Activated T-helper 2 cell treated with anti-CD3 and anti-CD28 coated beads, Interferon-gamma antibody, Interleukin-2, Interleukin-4, amounts not matched to agents 10 μg/mL and 5 μg/mL and 100 μg/mL, durations not matched to agents 14 hours and 24 hours and 36 hours (primary cell): ENCODE data around the gene MAP3K12. TPM values are rescaled to one million over a fixed set of nuclear protein-coding genes. Genes with fewer than 3 reads are reported as not detected.
"Not testable (repeated sequence)": the region's sequence is repeated elsewhere in the genome, so short reads cannot be mapped to it uniquely, and the experiment has no call there.

ENCODE experiments used
- DNase-seq: peaks from one replicate; pipeline ENCODE4 v3.0.0; 2021; ENCODE audit warnings: low spot score
- H3K27ac Mint-ChIP-seq: one replicate; pipeline ENCODE4 v1.8.0; 2021; ENCODE audit warnings: mixed read lengths
- H3K27me3 Mint-ChIP-seq: one replicate; pipeline ENCODE4 v1.8.0; 2021; ENCODE audit warnings: low read depth, mixed read lengths
- H3K36me3 Mint-ChIP-seq: one replicate; pipeline ENCODE4 v1.8.0; 2021; ENCODE audit warnings: low read depth, mixed read lengths
- H3K4me1 Mint-ChIP-seq: one replicate; pipeline ENCODE4 v1.8.0; 2021; ENCODE audit warnings: low read depth, mixed read lengths
- H3K4me3 Mint-ChIP-seq: one replicate; pipeline ENCODE4 v1.8.0; 2021; ENCODE audit warnings: low read depth, mild to moderate bottlenecking, moderate library complexity, mixed read lengths
- H3K9me3 Mint-ChIP-seq: one replicate; pipeline ENCODE4 v1.8.0; 2021; ENCODE audit warnings: mixed read lengths
- intact Hi-C: fragments of 100-400 bp; cut with micrococcal nuclease; formaldehyde crosslinking; loops from one replicate; pipeline ENCODE4 v1.15.1; 2023
- total RNA-seq: library from RNA; stranded (reverse); gene quantifications from 2 replicates; pipeline ENCODE4 v1.2.3, GENCODE V29; 2022

MAP3K12 gene
- total RNA-seq, 1 donor from 2014 or later, result 14.7 TPM

- Mint-ChIP-seq H3K9me3 (no peaks in the 10 kb centered on the region), H3K4me3 (no peak overlapping the region), H3K27ac (no peak overlapping the region), H3K4me1 (no peaks in the 10 kb centered on the region), H3K36me3 (peaks cover 78% of the 10 kb centered on the region), H3K27me3 (no peaks in the 10 kb centered on the region)
- no peak for DNase-seq
- intact Hi-C loops, result no loop called here
Measured at GRCh38 chr12:53482626-53483168, 16.6 kb downstream of the MAP3K12 start.

DNA sequence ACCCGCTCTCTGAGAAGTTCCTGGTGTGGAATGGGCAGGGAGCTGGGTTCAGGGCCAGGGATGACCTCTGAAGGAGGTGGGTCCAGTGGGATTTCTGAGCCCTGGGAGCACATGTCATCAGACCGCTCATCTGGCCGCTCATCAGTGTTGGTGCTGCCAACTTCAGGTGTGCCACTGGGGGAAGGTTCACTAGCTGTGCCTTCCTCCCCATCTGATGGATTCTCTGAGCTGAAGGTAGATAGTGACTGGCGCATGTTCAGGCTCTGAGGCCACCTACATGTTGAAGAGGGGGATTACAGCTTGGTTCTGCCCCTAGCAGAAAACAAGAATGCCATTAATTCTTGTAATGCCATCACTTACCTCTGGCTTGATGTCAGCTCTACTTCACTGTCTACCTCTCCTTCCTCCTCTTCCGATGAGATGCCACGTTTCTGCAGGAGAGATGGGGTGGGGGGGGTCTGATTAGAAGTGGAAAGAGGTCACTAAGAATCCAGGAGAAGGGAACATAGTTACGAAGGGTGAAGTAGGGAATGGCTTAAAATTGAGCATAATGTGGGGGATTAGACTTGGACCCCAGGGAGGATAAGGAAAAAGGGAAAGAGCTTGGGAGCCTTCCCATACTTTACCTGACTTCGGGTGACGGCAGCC is 17.2 kb downstream of the MAP3K12 start:
- H3K4me3 Mint-ChIP-seq, result no peak overlapping the region
- no peaks in the 10 kb centered on the region for H3K4me1 Mint-ChIP-seq
- no peak overlapping the region for H3K27ac Mint-ChIP-seq
- H3K9me3 Mint-ChIP-seq, result no peaks in the 10 kb centered on the region
- DNase-seq, result no peak
- peaks cover 78% of the 10 kb centered on the region for H3K36me3 Mint-ChIP-seq
- no peaks in the 10 kb centered on the region for H3K27me3 Mint-ChIP-seq
- intact Hi-C loops, result no loop called here

GRCh38 chr12:53481458-53481857 is 17.8 kb downstream of the MAP3K12 start:
- peaks cover 84% of the 10 kb centered on the region for H3K36me3 Mint-ChIP-seq
- H3K4me3 Mint-ChIP-seq, H3K27me3 Mint-ChIP-seq, DNase-seq, intact Hi-C loops, H3K27ac Mint-ChIP-seq, H3K9me3 Mint-ChIP-seq, H3K4me1 Mint-ChIP-seq: not testable (repeated sequence)

- peaks cover 84% of the 10 kb centered on the region for H3K36me3 Mint-ChIP-seq
- intact Hi-C loops, result no loop called here
- no peak for DNase-seq
- no peak overlapping the region for H3K27ac Mint-ChIP-seq
- H3K4me3 Mint-ChIP-seq, result no peak overlapping the region
- H3K27me3 Mint-ChIP-seq, result no peaks in the 10 kb centered on the region
- H3K4me1 Mint-ChIP-seq, result peaks cover 5% of the 10 kb centered on the region
- H3K9me3 Mint-ChIP-seq, result no peaks in the 10 kb centered on the region
Measured at GRCh38 chr12:53480491-53481442, 18.5 kb downstream of the MAP3K12 start.

- H3K4me3 Mint-ChIP-seq, result no peak overlapping the region
- no peak for DNase-seq
- peaks cover 86% of the 10 kb centered on the region for H3K36me3 Mint-ChIP-seq
- H3K27ac Mint-ChIP-seq, result no peak overlapping the region
- H3K9me3 Mint-ChIP-seq, result no peaks in the 10 kb centered on the region
- H3K4me1 Mint-ChIP-seq, result peaks cover 14% of the 10 kb centered on the region
- intact Hi-C loops, result loop anchor here (2.0 kb wide), 1 partner anchor 13 kb away; no protein-coding TSS in a partner anchor
- no peaks in the 10 kb centered on the region for H3K27me3 Mint-ChIP-seq
Measured at GRCh38 chr12:53479331-53479730, 19.9 kb downstream of the MAP3K12 start.

DNA sequence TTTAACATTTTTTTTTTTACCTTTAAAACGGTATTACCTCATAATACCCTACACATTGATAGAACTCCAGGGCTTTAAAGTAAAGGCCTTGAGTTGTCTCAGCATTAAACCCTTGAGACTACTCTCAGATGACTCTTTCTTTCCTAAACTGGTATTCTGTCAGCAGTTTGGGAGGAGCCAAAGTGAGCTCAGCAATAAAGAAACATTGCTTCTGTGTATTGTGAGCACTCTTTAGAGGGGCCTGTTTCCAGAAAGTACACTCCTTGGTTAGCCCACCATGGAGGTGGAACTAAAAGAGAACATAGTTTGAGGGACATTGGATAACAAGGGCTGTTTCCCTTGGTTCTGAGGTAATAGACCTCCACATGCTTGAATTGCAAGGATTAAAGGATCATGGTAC is 20.4 kb downstream of the MAP3K12 start:
- intact Hi-C loops, result loop anchor here (2.0 kb wide), 1 partner anchor 14 kb away; no protein-coding TSS in a partner anchor
- Mint-ChIP-seq H3K9me3 (no peaks in the 10 kb centered on the region), H3K27me3 (no peaks in the 10 kb centered on the region), H3K4me1 (peaks cover 18% of the 10 kb centered on the region), H3K4me3 (no peak overlapping the region), H3K36me3 (peaks cover 86% of the 10 kb centered on the region), H3K27ac (no peak overlapping the region)
- no peak for DNase-seq

- intact Hi-C loops, result no loop called here
- Mint-ChIP-seq H3K36me3 (peaks cover 85% of the 10 kb centered on the region), H3K9me3 (no peaks in the 10 kb centered on the region), H3K4me1 (peaks cover 34% of the 10 kb centered on the region), H3K4me3 (no peak overlapping the region), H3K27ac (no peak overlapping the region), H3K27me3 (no peaks in the 10 kb centered on the region)
- no peak for DNase-seq
Measured at GRCh38 chr12:53476769-53477209, 22.5 kb downstream of the MAP3K12 start.

DNA sequence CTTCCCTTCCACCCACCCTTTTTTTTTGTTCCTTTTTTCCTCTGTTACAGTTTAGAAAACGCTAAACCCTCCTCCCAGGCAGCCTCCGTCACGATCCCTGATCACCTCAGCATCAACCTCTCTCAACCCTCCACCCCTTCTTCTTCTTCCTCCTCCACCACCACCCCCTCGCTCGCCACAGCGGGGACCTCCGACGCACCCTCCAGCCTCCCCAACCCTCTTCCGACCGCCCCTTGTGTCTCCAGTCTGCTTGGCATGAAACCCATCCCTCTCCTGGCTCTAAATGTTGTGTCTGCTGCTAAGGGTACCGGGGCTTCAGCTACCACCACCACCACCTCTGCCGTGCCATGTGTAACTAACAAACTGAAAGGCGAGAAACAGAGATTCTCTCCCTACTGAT is 24.4 kb downstream of the MAP3K12 start:
- Mint-ChIP-seq H3K4me1 (peaks cover 42% of the 10 kb centered on the region), H3K4me3 (no peak overlapping the region)
- intact Hi-C loops, result no loop called here

DNA sequence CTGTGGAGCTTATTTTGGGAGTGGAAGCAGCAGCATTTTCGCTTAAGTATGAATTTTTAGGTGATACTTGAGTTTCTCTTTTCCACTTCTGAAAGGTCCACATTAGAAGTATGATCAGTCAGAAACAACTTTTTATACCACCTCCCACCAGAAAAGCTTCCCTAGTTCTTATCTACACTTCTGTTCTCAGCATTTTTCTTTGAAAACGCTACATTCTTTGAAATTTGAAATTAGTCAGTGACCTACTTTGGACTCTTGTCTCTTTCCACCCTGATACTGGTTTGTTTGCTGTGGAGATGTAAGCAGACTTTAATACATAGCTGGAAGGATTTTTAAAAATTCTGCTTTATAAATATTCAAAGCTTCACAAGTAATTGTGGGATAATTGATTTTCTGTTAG is 25.2 kb downstream of the MAP3K12 start:
- no peaks in the 10 kb centered on the region for H3K27me3 Mint-ChIP-seq
- H3K36me3 Mint-ChIP-seq, result peaks cover 86% of the 10 kb centered on the region
- H3K4me3 Mint-ChIP-seq, result no peak overlapping the region
- intact Hi-C loops, result no loop called here
- H3K9me3 Mint-ChIP-seq, result no peaks in the 10 kb centered on the region
- peak overlapping the region; percentile 36 for H3K27ac Mint-ChIP-seq
- peaks cover 42% of the 10 kb centered on the region for H3K4me1 Mint-ChIP-seq
- DNase-seq, result no peak

More for the DNA sequence above, 24.4 kb downstream of the MAP3K12 start:
- DNase-seq, result no peak
- Mint-ChIP-seq H3K27ac (peak overlapping the region; percentile 66), H3K9me3 (no peaks in the 10 kb centered on the region), H3K36me3 (peaks cover 88% of the 10 kb centered on the region), H3K27me3 (no peaks in the 10 kb centered on the region)

GRCh38 chr12:53472056-53472582 is 27.1 kb downstream of the MAP3K12 start:
- intact Hi-C loops, result no loop called here
- no peaks in the 10 kb centered on the region for H3K9me3 Mint-ChIP-seq
- DNase-seq, result no peak
- H3K4me1 Mint-ChIP-seq, result peaks cover 42% of the 10 kb centered on the region
- peaks cover 90% of the 10 kb centered on the region for H3K36me3 Mint-ChIP-seq
- no peak overlapping the region for H3K4me3 Mint-ChIP-seq
- H3K27me3 Mint-ChIP-seq, result no peaks in the 10 kb centered on the region
- no peak overlapping the region for H3K27ac Mint-ChIP-seq

GRCh38 chr12:53468282-53468681 is 31.0 kb downstream of the MAP3K12 start:
- intact Hi-C loops, result no loop called here
- Mint-ChIP-seq H3K27me3 (no peaks in the 10 kb centered on the region), H3K9me3 (no peaks in the 10 kb centered on the region), H3K36me3 (peaks cover 91% of the 10 kb centered on the region), H3K27ac (no peak overlapping the region), H3K4me3 (no peak overlapping the region), H3K4me1 (peaks cover 22% of the 10 kb centered on the region)
- DNase-seq, result no peak

DNA sequence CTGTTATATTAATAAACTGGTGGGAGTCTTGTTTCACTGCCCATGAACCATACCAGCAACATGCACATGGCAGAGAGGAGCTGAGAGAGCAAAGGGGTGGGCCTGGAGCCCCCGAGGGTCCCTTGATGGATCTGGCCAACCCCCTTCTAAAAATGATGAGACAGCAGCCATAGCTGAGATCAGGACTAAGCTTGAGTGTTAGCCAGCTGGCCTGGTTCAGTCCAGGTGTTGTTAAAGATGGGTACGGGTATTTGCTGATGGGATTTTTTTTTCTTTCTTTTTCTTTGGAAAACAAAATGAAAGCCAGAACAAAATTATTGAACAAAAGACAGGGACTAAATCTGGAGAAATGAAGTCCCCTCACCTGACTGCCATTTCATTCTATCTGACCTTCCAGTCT is 31.4 kb downstream of the MAP3K12 start:
- intact Hi-C loops, result no loop called here
- peaks cover 22% of the 10 kb centered on the region for H3K4me1 Mint-ChIP-seq
- no peak overlapping the region for H3K27ac Mint-ChIP-seq

More for the DNA sequence above, 31.4 kb downstream of the MAP3K12 start:
- H3K9me3 Mint-ChIP-seq, result no peaks in the 10 kb centered on the region
- H3K4me3 Mint-ChIP-seq, result no peak overlapping the region
- H3K27me3 Mint-ChIP-seq, result no peaks in the 10 kb centered on the region
- DNase-seq, result no peak
- H3K36me3 Mint-ChIP-seq, result peaks cover 95% of the 10 kb centered on the region
